Endodermal cell (in vitro differentiated cells): ENCODE measurements around the gene LOXL4. TPM values are rescaled to one million over a fixed set of nuclear protein-coding genes. Genes with fewer than 3 reads are reported as not detected.

Source experiments
- DNase-seq: peaks from one replicate; pipeline ENCODE4 v3.0.0-alpha.2; 2017
- H3K27ac ChIP-seq: 2 replicates; pipeline ENCODE4 v1.5.1; 2013; ENCODE audit warnings: mild to moderate bottlenecking, low read depth, low read length, moderate library complexity
- H3K27me3 ChIP-seq: 2 replicates; pipeline ENCODE4 v1.6.1; 2013; ENCODE audit warnings: mild to moderate bottlenecking, low read length, moderate library complexity; ENCODE audit not compliant: insufficient read depth, control insufficient read depth, poor library complexity, severe bottlenecking
- H3K36me3 ChIP-seq: 2 replicates; pipeline ENCODE4 v1.7.0; 2013; ENCODE audit warnings: mild to moderate bottlenecking, low read length, moderate library complexity; ENCODE audit not compliant: control insufficient read depth, insufficient read depth
- H3K4me1 ChIP-seq: one replicate; pipeline ENCODE4 v1.7.0; 2013; ENCODE audit warnings: low read length; ENCODE audit not compliant: control insufficient read depth, insufficient read depth
- H3K4me3 ChIP-seq: 2 replicates; pipeline ENCODE4 v1.5.1; 2013; ENCODE audit warnings: mild to moderate bottlenecking, low read length, moderate library complexity
- H3K9ac ChIP-seq: 2 replicates; pipeline ENCODE4 v1.6.1; 2013; ENCODE audit warnings: mild to moderate bottlenecking, low read length, moderate library complexity; ENCODE audit not compliant: poor library complexity, severe bottlenecking; ENCODE audit errors: extremely low read depth
- H3K9me3 ChIP-seq: 2 replicates; pipeline ENCODE4 v1.6.1; 2013; ENCODE audit warnings: mild to moderate bottlenecking, low read length, moderate library complexity; ENCODE audit not compliant: control insufficient read depth
- H3K27ac Mint-ChIP-seq: 2 replicates; pipeline ENCODE4 v1.8.0; 2020; ENCODE audit warnings: mixed read lengths
- H3K27me3 Mint-ChIP-seq: 2 replicates; pipeline ENCODE4 v1.8.0; 2021; ENCODE audit warnings: mild to moderate bottlenecking, mixed read lengths; ENCODE audit not compliant: insufficient read depth
- H3K36me3 Mint-ChIP-seq: 2 replicates; pipeline ENCODE4 v1.8.0; 2020; ENCODE audit warnings: low read depth, mixed read lengths
- H3K4me1 Mint-ChIP-seq: 2 replicates; pipeline ENCODE4 v1.8.0; 2020; ENCODE audit warnings: mixed read lengths
- H3K4me3 Mint-ChIP-seq: 2 replicates; pipeline ENCODE4 v1.8.0; 2020; ENCODE audit warnings: mild to moderate bottlenecking, moderate library complexity, mixed read lengths
- H3K9me3 Mint-ChIP-seq: 2 replicates; pipeline ENCODE4 v1.8.0; 2020; ENCODE audit warnings: mild to moderate bottlenecking, mixed read lengths
- CTCF ChIP-seq: fragments of 200-600 bp; sonication (generic); conservative IDR thresholded peaks from 2 replicates; pipeline ENCODE4 v1.5.0; 2021; ENCODE audit warnings: antibody characterized with exemption, mild to moderate bottlenecking
- WGBS, 2 experiments: methylation state at CpG; one replicate each; pipeline versions ENCODE4 v1.1.5 to v1.1.7; 2013; ENCODE audit warnings: missing lambda C conversion rate in 2 of 2, mixed read lengths in 1 of 2; ENCODE audit not compliant: insufficient coverage in 1 of 2, insufficient read length in 1 of 2; 5-methylcytosine and 5-hydroxymethylcytosine counted together
- total RNA-seq, 2 donors: library from RNA; stranded (reverse); fragmentation: NEBNext Ultra II Directional in 1 of 2; extraction: Animal tissue kit (Norgen Biotek cat#: 25700) in 1 of 2; gene quantifications; 2 replicates in 1 of 2; 3 replicates in 1 of 2; pipeline ENCODE4 v1.2.1, GENCODE V29; 2021

Gene LOXL4
- total RNA-seq, 2 donors from 2014 or later = 0.57 to 0.77 TPM

GRCh38 chr10:98300526-98301229, 32.7 kb upstream of the LOXL4 start:
- Histone ChIP-seq H3K4me3 (no peak overlapping the region), H3K4me1 (peaks cover 10% of the 10 kb centered on the region), H3K36me3 (no peaks in the 10 kb centered on the region), H3K9me3 (no peaks in the 10 kb centered on the region), H3K27me3 (no peaks in the 10 kb centered on the region), H3K9ac (no peak overlapping the region), H3K27ac (no peak overlapping the region)
- DNase-seq = peak; percentile 25
- Mint-ChIP-seq H3K4me1 (peaks cover 29% of the 10 kb centered on the region), H3K36me3 (no peaks in the 10 kb centered on the region), H3K27me3 (no peaks in the 10 kb centered on the region), H3K4me3 (no peak overlapping the region), H3K9me3 (no peaks in the 10 kb centered on the region), H3K27ac (no peak overlapping the region)
- 88 to 89% methylated on average over 4 to 6 of the region's 7 CpGs for WGBS, 2 experiments
- no peak for TF ChIP-seq CTCF

- H3K27me3 Mint-ChIP-seq = no peaks in the 10 kb centered on the region
- no peaks in the 10 kb centered on the region for H3K9me3 Mint-ChIP-seq
- no peaks in the 10 kb centered on the region for H3K27me3 ChIP-seq
- H3K4me1 ChIP-seq = peaks cover 10% of the 10 kb centered on the region
- no peaks in the 10 kb centered on the region for H3K36me3 ChIP-seq
- WGBS, 2 experiments = 71 to 76% methylated on average over 4 to 9 of the region's 9 CpGs
- TF ChIP-seq CTCF = no peak
- H3K27ac ChIP-seq = no peak overlapping the region
- no peaks in the 10 kb centered on the region for H3K36me3 Mint-ChIP-seq
- no peak overlapping the region for H3K9ac ChIP-seq
- no peak overlapping the region for H3K27ac Mint-ChIP-seq
- H3K4me1 Mint-ChIP-seq = peaks cover 29% of the 10 kb centered on the region
- no peaks in the 10 kb centered on the region for H3K9me3 ChIP-seq
- H3K4me3 ChIP-seq = no peak overlapping the region
- DNase-seq = peak; percentile 87
- H3K4me3 Mint-ChIP-seq = no peak overlapping the region
These were observed 31.3 kb upstream of the LOXL4 start for GRCh38 chr10:98299341-98299740.

GRCh38 chr10:98296524-98296923, 28.5 kb upstream of the LOXL4 start:
- 96 to 100% methylated on average over 1 of the region's 1 CpG for WGBS, 2 experiments
- Histone ChIP-seq H3K27me3 (no peaks in the 10 kb centered on the region), H3K9ac (no peak overlapping the region), H3K27ac (no peak overlapping the region), H3K4me1 (no peaks in the 10 kb centered on the region), H3K9me3 (no peaks in the 10 kb centered on the region), H3K36me3 (no peaks in the 10 kb centered on the region), H3K4me3 (no peak overlapping the region)
- Mint-ChIP-seq H3K27ac (no peak overlapping the region), H3K27me3 (no peaks in the 10 kb centered on the region), H3K9me3 (no peaks in the 10 kb centered on the region), H3K36me3 (no peaks in the 10 kb centered on the region), H3K4me3 (no peak overlapping the region), H3K4me1 (peaks cover 5% of the 10 kb centered on the region)
- TF ChIP-seq CTCF = peak; percentile 47
- peak; percentile 64 for DNase-seq
